Spleen (tissue), 7 donors: ENCODE data around the gene RAD9A.

Source experiments
- POLR2A ChIP-seq, 3 donors: fragments of 450-650 bp; IDR thresholded peaks; one replicate each; pipeline ENCODE4 v1.5.1; 2017; ENCODE audit warnings: antibody characterized with exemption in 3 of 3, mild to moderate bottlenecking in 1 of 3
- POLR2AphosphoS5 ChIP-seq, 3 donors: sonication (generic); formaldehyde crosslinking; IDR thresholded peaks; one replicate each; pipeline ENCODE4 v1.5.1; 2017; ENCODE audit warnings: antibody characterized with exemption in 3 of 3
- TF ChIP-seq, protein P1 (sequence below), 11 experiments: fragments of 200-600 bp in 7 of 11; fragments of 450-650 bp in 4 of 11; sonication (generic) in 4 of 11; IDR thresholded peaks in 8 of 11; conservative IDR thresholded peaks in 3 of 11; 1 replicate in 7 of 11; 2 replicates in 4 of 11; pipeline versions ENCODE4 v1.4.0 to v1.8.0; 2016 to 2021; ENCODE audit warnings: antibody characterized with exemption in 11 of 11, inconsistent platforms in 4 of 11, mild to moderate bottlenecking in 1 of 11
- donor health status: DM: no; HTN: no; CAD: no; lungs with moderate emphysema.
- donor health status: DM: no; HTN: no; CAD: no.
- donor health status: DM: no; HTN: no; CAD: no.

DNA sequence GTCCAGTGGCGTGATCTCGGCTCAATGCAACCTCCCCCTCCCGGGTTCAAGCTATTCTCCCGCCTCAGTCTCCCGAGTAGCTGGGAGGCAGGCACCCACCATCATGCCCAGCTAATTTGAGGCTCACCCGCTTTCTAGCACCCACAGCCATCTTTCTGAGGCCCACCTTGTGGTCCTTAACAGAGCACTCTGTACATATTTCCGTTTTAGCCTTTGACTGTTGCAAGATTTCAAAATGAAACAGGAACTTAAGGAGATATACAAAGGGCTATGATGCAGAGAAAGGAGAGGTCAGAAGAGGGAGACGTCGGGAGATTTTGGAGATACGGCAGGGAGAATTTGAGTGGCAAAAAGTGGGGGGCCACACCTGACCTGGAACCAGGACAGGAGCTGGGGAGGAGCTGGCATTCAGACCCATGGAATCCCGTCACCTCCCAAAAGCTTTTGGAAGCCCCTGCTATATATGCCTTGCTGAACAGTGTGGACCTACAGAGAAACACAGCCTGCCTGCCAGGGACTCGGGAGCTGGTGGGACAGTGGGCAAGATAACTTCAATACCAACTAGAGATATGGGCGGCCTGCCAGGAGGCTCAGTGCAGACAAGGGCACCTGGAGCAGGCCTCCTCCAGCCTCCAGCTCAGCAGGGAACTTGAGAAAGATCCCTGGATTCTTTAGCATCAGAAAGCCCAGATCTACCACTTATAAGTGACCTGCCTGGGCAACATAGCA lies 10.4 kb upstream of the RAD9A start:
- TF ChIP-seq, protein P1, sequence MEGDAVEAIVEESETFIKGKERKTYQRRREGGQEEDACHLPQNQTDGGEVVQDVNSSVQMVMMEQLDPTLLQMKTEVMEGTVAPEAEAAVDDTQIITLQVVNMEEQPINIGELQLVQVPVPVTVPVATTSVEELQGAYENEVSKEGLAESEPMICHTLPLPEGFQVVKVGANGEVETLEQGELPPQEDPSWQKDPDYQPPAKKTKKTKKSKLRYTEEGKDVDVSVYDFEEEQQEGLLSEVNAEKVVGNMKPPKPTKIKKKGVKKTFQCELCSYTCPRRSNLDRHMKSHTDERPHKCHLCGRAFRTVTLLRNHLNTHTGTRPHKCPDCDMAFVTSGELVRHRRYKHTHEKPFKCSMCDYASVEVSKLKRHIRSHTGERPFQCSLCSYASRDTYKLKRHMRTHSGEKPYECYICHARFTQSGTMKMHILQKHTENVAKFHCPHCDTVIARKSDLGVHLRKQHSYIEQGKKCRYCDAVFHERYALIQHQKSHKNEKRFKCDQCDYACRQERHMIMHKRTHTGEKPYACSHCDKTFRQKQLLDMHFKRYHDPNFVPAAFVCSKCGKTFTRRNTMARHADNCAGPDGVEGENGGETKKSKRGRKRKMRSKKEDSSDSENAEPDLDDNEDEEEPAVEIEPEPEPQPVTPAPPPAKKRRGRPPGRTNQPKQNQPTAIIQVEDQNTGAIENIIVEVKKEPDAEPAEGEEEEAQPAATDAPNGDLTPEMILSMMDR (IDR thresholded peaks at IDR 0.05 in 8 of 11, conservative IDR thresholded peaks at IDR 0.05 in 3 of 11) = peak in 2 of 11 experiments; percentile 17 to 23
- no peak for TF ChIP-seq POLR2A (IDR thresholded peaks at IDR 0.05)
- TF ChIP-seq POLR2AphosphoS5 (IDR thresholded peaks at IDR 0.05) = peak in 1 of 3 donors; percentile 23
